SIG-M5 (cell line): ENCODE data around the gene ABI1.

Experiments
- DNase-seq: peaks from one replicate; lab custom pipeline; 2025; lab: John Stamatoyannopoulos, UW

ABI1 gene

DNA sequence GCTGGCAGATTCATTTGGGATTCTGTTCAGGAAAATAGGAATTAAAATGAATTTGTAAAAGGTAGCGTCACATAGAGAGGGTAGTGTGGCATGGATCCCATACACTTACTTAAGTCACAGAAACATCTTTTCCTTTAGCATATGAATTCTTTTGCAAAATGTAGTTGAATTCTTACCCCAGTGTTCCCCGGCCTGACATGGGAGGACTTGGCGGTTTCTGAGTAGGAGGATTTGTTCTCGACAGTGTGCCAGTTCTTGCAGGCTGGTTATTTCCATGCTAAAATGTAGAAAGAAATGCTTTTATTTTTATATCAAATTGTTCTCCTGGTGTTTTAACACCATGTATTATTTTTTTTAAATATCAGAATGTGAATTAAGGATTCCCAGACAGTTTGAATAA is 90.7 kb downstream of the ABI1 start:
- no peak for DNase-seq

DNA sequence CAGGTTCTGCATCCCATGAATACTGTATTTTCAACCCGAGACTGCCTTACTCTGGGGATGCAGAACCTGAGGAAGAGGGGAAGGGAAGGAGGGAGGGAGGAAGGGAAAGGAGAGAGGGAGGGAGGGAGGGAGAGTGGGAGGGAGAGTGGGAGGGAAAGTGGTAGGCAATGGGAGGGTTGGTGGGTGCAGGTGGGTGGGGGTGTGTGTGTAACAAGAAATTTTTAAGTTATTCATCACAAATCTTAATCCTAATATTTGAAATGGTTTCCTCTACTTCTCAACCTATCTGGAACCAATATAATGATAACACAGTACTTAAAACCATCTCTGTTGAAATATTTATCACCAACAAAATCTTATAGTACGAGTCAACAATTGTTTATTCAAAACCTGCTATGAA is 95.2 kb downstream of the ABI1 start:
- DNase-seq = no peak

DNA sequence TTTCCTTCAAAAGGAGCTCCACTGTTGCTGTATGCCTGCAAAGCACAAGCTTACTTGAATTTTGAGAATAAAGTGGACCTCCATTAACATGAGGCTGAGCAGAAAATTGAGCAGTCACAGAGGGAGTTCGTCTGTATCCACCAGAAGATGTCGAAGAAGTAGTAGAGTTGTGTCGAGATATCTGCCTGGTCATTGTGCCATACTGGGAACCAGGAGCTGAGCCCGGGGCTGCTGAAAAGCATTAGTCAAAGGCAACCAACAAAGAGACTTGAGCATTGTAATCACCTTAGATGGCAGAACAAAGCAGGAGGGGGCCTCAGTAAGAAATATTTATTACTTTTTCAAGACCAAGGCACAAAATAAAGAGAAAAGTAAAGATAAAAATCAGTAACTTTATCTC is 101.8 kb downstream of the ABI1 start:
- no peak for DNase-seq

DNA sequence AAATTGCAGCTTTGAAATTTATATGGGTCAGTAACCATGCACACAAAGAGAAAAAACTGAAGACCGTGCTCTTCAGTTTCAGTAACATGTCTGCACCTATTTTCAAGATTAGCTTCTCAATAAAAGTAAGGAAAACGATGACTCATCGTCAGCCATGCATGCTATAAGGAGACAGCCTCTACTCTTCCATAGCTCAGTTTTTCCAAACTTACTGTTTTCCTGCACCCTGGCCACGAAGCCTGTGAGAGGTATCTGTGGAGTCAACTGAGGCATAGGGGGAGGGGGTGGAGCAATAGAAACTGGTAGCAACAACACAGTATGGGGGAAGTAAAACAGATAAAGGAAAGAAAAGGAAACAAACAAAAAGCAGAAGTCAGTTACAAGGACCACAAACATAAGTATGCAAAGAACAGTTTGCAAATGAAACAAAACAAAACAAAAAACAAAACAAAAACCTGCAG is 105.3 kb downstream of the ABI1 start:
- no peak for DNase-seq

DNA sequence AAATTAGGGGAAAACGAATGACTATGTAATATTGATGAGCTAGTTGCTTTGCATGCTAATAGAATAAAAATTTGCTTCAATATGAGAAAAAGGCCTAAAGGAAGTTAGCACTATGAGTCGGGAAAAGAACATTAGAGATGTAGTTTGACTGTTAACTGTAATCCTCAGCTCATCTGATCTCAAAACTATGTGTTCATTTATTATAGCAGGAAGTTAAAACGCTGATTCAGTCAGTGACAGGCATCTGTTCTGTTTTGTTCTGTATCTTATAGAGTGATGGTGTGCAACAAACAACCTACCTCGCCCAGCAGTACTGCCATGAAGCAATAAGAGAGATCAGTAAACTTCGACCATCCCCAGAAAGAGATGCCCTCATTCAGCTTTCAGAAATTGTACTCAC is 114.7 kb downstream of the ABI1 start:
- DNase-seq = no peak

DNA sequence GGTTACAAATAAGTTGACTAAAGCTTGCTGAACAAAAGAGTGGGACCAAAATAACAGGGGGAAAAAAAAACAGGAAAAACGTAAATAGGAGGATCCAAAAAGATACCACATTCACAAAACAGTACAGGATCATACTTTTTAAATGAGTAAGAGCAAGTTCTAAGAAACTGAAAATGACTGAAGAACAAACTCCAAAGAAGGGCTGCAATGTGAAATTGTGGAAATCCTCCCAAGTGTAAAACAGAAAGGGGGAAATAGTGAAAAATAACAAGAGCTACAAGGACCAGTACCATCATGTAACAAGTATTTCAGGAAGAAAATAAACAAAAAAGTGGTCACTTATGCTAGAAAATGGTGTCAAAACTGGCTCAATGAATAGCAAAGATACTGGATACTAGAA is 116.9 kb downstream of the ABI1 start:
- no peak for DNase-seq

DNA sequence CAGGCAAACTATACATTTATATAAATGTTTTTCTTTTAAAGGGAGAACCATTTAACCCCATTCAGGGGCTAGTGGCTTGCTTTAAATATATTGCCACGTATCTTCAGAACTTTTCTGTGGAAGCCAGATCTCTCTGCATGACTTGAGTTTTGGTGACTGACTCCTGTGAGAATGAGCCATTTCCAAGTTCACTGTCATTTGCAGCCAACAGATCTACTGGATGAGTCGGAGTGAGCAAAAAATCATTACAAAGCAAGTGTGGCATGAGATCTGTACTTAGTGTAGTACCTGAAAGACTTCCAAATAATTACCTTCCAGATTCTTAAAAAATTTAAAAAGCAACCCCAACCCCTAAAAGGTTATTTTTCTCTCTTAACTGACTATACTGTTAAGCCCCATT is 117.7 kb downstream of the ABI1 start:
- DNase-seq = no peak

DNA sequence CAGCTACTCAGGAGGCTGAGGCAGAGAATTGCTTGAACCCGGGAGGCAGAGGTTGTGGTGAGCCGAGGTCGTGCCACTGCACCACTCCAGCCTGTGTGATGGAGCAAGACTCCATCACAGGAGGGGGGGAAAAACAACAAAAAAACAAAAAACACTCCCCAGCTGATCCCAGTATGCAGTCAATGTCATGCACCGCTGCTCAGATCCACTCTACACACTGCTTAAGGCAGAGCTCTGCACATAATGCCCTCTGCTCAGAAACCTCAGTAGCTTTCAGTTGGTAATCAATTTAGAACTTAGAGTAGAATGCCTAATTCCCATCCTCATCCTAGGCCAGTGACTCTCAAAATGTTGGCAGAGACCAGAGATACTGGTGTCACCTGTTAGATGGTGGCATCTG is 119.4 kb downstream of the ABI1 start:
- DNase-seq = no peak

DNA sequence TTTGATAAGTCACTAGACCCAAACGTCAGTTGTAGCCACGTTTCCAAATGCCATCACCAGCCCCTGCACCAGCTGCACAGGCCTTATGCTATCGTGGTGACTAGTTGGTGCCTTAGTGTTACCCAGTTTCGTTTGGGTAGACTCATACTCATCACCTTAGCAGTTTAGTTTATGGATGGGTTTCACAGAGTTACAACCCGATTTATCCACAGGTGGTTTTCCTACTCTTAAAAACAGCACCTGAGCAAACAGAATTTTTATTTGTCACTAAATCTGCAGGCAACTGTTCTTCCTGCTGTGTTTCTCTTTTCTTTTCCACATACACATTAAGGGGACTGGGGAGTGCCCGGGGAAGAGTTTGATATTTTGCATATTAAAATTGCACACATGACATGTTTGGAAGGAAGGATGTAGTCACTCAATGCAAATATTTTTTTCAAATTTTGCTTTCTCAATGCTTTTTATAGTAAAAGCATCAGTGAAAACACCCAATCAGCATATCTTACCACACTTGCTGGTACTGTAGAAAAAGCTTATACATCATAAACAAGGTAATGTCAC is 121.6 kb downstream of the ABI1 start:
- DNase-seq = no peak

DNA sequence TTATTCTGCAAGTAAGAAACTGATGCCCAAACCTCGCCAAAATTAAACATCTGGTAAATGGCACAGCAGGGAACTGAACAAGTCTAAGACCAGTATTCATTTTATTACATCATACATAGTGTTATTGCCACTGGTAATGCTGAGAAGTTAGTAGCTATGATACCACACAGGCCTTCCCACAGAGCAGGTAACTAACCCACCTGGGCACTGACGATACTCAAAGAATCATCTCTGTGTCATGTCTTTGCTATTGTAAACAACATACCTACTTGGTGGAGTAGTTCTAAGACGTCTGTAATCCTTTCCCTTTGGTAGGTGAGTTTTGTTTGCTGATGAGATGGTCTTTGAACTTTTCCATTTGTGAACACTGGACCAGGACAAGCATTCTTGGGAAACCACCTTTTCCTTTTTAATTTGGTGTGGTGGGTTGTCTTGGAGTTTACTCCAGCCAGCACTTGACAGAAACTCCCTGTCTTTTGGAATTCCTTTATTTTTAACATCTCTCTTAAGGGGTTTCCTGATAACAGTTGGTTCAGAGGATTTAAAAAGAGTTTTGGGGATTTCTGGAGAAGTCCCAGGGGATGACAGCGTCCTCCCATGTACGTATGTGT is 122.4 kb downstream of the ABI1 start:
- DNase-seq = no peak

DNA sequence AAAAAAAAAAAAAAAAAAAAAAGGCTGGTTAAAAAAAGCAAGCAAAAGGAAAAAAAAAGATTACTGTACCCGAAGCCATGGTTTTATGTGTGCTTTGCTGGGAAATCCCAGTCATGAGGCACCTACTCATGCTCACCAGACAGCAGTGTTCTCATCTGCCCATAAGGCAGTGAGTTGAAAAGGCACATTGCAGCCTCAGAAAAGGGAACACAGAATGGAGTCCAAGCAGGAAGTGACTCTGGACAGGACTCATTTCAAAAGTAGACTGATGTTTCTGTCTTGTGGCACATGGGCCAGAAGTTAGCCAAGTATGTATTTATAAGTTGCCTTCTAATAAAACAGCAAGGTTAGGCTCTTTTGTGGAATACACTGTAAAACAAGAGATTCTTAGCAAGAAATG is 123.0 kb downstream of the ABI1 start:
- no peak for DNase-seq

DNA sequence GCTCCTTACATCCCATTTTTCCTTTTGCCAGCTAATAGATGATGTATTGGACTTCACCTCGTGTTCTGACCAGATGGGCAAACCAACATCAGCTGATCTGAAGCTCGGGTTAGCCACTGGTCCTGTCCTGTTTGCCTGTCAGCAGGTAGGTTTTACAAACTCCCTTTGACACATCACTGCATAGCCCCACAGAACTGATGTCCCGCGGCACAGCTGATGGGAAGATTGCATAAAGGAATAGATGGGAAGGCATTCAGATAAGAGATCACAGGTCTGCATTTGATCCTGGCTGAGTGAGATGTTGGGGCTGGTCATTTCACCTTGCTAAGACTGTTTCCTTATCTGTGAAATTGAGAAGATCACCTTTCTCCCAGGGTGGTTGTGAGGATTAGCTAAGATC is 125.3 kb downstream of the ABI1 start:
- no peak for DNase-seq

DNA sequence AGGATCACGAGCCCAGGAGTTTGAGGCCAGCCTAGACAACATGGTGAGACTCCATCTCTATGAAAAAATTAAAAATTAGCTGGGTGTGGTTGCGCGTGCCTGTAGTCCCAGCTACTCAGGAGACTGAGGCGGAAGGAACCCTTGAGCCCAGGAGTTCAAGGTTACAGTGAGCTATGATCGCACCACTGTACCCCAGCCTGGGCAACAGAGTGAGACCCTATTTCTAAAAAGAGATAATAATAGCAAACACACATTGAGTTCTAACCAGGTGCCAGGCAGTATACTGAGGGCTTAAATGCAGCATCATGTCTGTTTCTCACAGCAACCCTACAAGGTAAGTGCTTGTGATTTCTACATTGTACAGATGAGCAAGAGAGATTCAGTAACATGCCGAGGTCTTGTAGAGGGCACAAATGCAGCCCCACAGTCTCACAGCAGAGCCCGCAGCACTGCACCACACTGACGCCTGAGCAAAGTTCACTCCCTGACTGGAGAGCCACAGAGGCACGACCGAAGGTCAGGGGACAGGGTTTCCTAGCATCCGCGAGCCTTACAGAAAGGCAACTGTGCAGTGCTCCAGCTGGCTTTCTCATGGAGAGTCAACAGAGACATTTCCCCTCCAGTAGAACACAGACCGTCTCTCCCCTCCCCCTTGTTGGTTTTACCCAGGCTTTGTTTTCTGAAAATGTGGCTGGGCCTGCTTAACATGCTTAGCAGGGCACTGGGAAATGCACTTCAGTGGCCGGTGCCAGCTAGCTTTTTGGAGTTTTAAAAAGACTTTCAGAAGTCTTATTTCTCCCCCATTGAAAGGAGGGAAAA is 126.8 kb downstream of the ABI1 start:
- DNase-seq = no peak

DNA sequence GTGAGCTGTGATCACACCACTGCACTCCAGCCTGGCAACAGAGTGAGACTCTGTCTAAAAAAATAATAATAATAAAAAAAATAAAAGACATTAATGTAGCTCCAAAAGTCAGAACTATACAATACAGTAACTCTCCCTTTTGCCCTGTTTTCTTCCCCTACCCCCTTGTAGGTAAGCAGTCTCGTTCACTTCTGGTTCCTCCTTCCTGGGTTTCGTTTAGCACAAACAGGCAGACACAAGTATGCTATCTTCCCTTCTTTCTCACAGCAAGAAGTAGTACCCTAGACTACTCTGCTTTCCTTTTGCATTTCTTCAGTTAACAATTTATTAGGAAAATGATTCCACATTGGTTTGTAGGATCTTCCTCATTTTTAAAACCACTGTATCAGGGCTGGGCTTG is 130.2 kb downstream of the ABI1 start:
- DNase-seq = no peak

DNA sequence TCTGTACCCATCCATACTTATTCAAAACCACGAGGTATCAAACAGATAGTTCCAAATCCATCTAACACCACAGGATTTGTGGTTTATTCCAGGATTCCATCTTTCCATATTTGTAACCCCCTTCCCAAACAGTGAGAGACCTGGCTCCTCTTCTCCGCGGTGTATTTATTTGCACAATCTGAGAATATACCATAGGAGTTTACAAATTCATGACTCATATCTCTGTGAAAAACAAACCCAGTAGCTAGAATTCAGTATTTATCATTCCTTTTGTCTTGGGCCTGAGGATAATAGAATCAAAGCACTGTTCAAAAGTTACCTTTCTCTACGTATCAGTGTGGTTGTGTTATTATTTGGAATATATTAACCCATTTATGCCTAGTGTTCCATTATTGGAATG is 131.4 kb downstream of the ABI1 start:
- DNase-seq = no peak

DNA sequence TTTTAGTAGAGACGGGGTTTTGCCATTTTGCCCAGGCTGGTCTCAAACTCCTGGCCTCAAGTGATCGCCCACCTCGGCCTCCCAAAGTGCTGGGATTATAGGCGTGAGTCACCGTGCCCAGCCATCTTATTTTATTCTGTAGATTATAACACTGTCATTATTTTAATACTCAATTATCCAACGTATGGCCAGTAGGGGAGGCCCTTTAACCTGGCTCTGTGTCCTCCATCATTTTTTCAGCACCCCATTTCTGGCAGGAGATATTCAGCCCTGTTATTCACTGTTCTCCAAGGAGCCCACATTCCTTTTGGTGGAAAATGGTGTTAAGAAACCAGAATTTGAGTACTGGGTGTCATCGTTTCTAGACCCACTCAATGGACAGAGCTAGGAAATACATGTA is 131.8 kb downstream of the ABI1 start:
- no peak for DNase-seq

DNA sequence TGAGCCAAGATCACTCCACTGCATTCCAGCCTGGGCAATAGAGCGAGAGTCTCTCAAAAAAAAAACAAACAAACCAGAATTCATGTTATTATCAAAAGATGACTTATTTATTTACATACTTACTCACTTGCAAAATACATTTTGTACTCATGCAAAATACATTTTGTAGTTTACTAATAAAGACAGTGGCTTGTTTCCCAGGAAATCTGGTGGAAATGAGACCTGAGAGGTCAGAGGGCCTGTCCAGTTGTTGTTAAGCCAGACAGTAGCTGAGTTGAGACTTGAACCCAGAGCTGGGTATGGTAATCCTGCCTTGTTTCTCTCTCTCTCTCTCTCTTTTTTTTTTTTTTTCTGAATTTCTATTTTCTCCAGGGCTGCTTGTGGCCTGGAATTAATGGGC is 133.8 kb downstream of the ABI1 start:
- no peak for DNase-seq

DNA sequence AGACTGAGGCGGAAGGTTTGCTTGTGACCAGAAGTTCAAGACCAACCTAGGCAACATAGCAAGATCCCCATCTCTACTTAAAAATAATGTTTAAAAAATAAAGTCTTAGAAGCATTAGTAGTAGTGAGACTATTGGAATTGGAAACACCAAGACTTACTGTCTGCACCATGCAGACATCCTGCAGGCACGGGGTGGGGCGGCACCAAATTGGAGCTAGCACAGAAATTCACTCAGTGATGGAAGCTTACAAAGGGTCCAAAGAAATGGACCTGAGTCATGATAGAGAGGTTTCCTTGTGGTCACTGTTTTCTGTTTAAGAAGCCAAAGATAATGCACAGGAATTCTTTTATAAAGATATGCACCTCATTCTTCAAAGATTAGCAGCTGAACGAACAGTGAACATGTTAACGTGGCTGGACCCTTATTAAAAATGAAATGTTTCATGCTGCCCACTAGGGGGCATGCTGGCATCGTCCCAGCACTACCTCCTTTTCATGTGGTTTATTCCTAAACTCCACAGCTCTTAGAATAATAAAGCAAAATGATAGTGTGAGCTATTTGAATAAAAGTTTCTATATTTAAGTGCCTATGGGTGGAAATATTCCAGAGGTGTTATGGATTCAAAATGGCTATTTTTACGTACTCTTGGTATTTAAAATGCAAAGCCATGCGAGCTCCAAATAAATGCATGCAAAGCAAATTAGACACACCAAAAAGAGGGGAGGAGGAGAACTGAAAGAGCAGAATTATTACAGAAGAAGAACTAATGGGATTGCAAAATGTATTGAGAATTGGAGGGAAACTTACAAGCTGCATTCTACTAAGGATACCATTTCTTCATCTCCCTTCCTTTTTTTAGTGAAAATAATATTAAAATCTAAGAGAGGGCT is 134.7 kb downstream of the ABI1 start:
- no peak for DNase-seq

DNA sequence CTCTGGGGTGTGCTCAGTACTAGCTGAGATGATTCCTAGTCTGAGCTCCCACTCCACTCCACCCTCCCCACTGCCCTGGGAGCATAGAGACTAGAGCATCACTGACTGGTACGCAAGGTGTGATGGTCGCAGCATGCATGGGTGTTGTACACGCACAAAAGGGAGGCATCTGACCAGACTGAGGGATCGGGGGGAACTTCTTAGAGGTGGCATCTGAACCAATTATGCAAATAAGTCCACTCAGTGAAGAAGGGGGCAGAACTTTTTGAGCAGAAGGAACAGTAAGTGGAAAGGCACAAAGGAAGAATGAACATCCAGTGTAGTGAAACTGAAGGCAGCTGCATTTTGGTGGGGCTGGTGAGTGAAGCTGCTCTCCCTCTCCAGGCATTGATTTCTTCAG is 137.7 kb downstream of the ABI1 start:
- no peak for DNase-seq

DNA sequence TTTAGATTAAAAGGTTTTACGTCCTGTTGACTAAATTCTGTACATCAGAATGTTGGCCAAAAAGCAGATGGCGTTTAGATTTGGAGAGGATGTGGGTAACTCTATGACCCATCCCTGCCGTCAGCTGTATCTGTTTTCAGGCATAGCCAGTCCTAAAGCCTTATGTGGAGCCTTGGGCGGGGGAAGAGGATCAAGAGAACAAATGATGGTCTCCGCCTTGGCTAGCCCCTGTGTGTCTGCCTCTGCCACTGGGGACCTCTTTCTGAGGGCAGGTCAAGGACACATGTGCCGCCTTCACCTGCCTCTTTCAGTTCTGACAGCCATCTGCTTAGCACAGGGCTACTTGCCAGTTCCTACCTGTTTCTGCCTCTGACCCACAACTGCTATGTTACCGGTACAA is 139.2 kb downstream of the ABI1 start:
- DNase-seq = no peak

DNA sequence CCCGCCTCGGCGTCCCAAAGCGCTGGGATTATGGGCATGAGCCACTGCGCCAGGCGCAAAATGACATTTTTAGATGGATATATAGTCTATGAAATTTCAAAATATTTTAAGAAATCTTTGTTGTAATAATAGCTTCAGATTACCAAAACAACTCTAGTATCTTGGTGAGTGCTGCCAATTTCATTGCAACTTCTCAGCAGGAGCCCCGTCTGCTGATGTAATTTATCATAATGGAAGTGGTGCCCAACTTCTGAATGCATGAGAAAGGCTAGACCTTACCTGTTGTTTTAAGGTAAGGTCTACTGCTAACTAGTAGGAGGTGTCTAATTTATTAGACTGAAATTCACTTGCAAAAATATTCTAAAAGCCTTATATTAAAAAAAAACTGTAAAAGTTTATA is 143.3 kb downstream of the ABI1 start:
- no peak for DNase-seq

DNA sequence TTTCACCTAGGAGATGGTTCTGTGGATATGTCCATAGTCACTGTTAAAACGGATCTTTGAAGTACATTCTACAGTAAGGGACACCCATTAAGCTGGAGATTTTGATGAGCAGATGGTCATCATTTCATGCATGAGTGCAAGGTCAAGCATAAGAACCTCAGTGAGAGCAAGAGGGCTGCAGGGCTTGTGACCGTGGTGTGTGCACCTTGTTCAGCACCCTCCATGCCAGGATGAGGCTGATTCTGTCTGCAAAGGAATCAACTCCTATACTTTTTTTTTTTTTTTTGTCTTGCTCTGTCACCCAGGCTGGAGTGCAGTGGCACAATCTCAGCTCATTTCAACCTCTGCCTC is 145.6 kb downstream of the ABI1 start:
- DNase-seq = no peak
